ENCODE data around the gene SLC5A7.

Gene SLC5A7

GRCh38 chr2:108061439-108062042, 75.2 kb downstream of the SLC5A7 start:
- intact Hi-C loops (cut with DNase I) = no loop called here
- DNase-seq = no peak
